Measurements from ENCODE around the gene C1QTNF5.

The C1QTNF5 gene

GRCh38 chr11:119355091-119355843, 14.6 kb upstream of the C1QTNF5 start:
- Histone ChIP-seq H3K4me3 (ENCODE audit: low read length) (no peak overlapping the region), H3K36me3 (ENCODE audit: control insufficient read depth, insufficient read depth, low read length) (no peaks in the 10 kb centered on the region), H3K27ac (ENCODE audit: low read length) (no peak overlapping the region)

GRCh38 chr11:119352857-119353260, 12.2 kb upstream of the C1QTNF5 start:
- no peak overlapping the region for H3K27ac ChIP-seq (ENCODE audit: low read length)
- H3K36me3 ChIP-seq (ENCODE audit: control insufficient read depth, insufficient read depth, low read length): no peaks in the 10 kb centered on the region
- no peaks in the 10 kb centered on the region for H3K27me3 ChIP-seq (ENCODE audit: control insufficient read depth, insufficient read depth, low read length)
- H3K4me3 ChIP-seq (ENCODE audit: low read length): no peak overlapping the region
- no peak for DNase-seq (ENCODE audit: low read depth, low spot score)
- no CpG with 5 or more reads among the region's 4 CpGs for WGBS (ENCODE audit: insufficient coverage, insufficient read length)
- no peaks in the 10 kb centered on the region for H3K9me3 ChIP-seq (ENCODE audit: control insufficient read depth, insufficient read depth, low read length)
- no peaks in the 10 kb centered on the region for H3K4me1 ChIP-seq (ENCODE audit: control insufficient read depth, insufficient read depth, low read length)

More at GRCh38 chr11:119355091-119355843, 14.6 kb upstream of the C1QTNF5 start:
- no peak for DNase-seq (ENCODE audit: low read depth, low spot score)
- Histone ChIP-seq H3K27me3 (ENCODE audit: control insufficient read depth, insufficient read depth, low read length) (no peaks in the 10 kb centered on the region), H3K9me3 (ENCODE audit: control insufficient read depth, insufficient read depth, low read length) (no peaks in the 10 kb centered on the region), H3K4me1 (ENCODE audit: control insufficient read depth, insufficient read depth, low read length) (no peaks in the 10 kb centered on the region)
- WGBS (ENCODE audit: insufficient coverage, insufficient read length): no CpG with 5 or more reads among the region's 9 CpGs

GRCh38 chr11:119351232-119351631, 10.5 kb upstream of the C1QTNF5 start:
- no CpG with 5 or more reads among the region's 2 CpGs for WGBS (ENCODE audit: insufficient coverage, insufficient read length)
- no peaks in the 10 kb centered on the region for H3K4me1 ChIP-seq (ENCODE audit: control insufficient read depth, insufficient read depth, low read length)
- H3K9me3 ChIP-seq (ENCODE audit: control insufficient read depth, insufficient read depth, low read length): no peaks in the 10 kb centered on the region

GRCh38 chr11:119350302-119350701, 9.6 kb upstream of the C1QTNF5 start:
- Histone ChIP-seq H3K27me3 (ENCODE audit: control insufficient read depth, insufficient read depth, low read length) (no peaks in the 10 kb centered on the region), H3K9me3 (ENCODE audit: control insufficient read depth, insufficient read depth, low read length) (no peaks in the 10 kb centered on the region), H3K4me1 (ENCODE audit: control insufficient read depth, insufficient read depth, low read length) (no peaks in the 10 kb centered on the region), H3K4me3 (ENCODE audit: low read length) (no peak overlapping the region), H3K36me3 (ENCODE audit: control insufficient read depth, insufficient read depth, low read length) (no peaks in the 10 kb centered on the region), H3K27ac (ENCODE audit: low read length) (no peak overlapping the region)
- no CpG with 5 or more reads among the region's 6 CpGs for WGBS (ENCODE audit: insufficient coverage, insufficient read length)
- no peak for DNase-seq (ENCODE audit: low read depth, low spot score)

More at GRCh38 chr11:119351232-119351631, 10.5 kb upstream of the C1QTNF5 start:
- DNase-seq (ENCODE audit: low read depth, low spot score): no peak
- Histone ChIP-seq H3K27me3 (ENCODE audit: control insufficient read depth, insufficient read depth, low read length) (no peaks in the 10 kb centered on the region), H3K36me3 (ENCODE audit: control insufficient read depth, insufficient read depth, low read length) (no peaks in the 10 kb centered on the region), H3K4me3 (ENCODE audit: low read length) (no peak overlapping the region), H3K27ac (ENCODE audit: low read length) (no peak overlapping the region)

- H3K4me3 ChIP-seq (ENCODE audit: low read length): no peak overlapping the region
- H3K4me1 ChIP-seq (ENCODE audit: control insufficient read depth, insufficient read depth, low read length): no peaks in the 10 kb centered on the region
- no peak for DNase-seq (ENCODE audit: low read depth, low spot score)
- H3K9me3 ChIP-seq (ENCODE audit: control insufficient read depth, insufficient read depth, low read length): no peaks in the 10 kb centered on the region
- no CpG with 5 or more reads among the region's 16 CpGs for WGBS (ENCODE audit: insufficient coverage, insufficient read length)
- no peaks in the 10 kb centered on the region for H3K36me3 ChIP-seq (ENCODE audit: control insufficient read depth, insufficient read depth, low read length)
- H3K27ac ChIP-seq (ENCODE audit: low read length): no peak overlapping the region
- H3K27me3 ChIP-seq (ENCODE audit: control insufficient read depth, insufficient read depth, low read length): no peaks in the 10 kb centered on the region
These were observed 7.4 kb upstream of the C1QTNF5 start for GRCh38 chr11:119347940-119348605.

- no peaks in the 10 kb centered on the region for H3K9me3 ChIP-seq (ENCODE audit: control insufficient read depth, insufficient read depth, low read length)
- no peak overlapping the region for H3K4me3 ChIP-seq (ENCODE audit: low read length)
- WGBS (ENCODE audit: insufficient coverage, insufficient read length): no CpG with 5 or more reads among the region's 2 CpGs
- H3K4me1 ChIP-seq (ENCODE audit: control insufficient read depth, insufficient read depth, low read length): no peaks in the 10 kb centered on the region
- no peaks in the 10 kb centered on the region for H3K36me3 ChIP-seq (ENCODE audit: control insufficient read depth, insufficient read depth, low read length)
- no peak for DNase-seq (ENCODE audit: low read depth, low spot score)
- H3K27me3 ChIP-seq (ENCODE audit: control insufficient read depth, insufficient read depth, low read length): no peaks in the 10 kb centered on the region
- no peak overlapping the region for H3K27ac ChIP-seq (ENCODE audit: low read length)
These were observed 6.6 kb upstream of the C1QTNF5 start for GRCh38 chr11:119347242-119347641.

GRCh38 chr11:119346605-119347004, 5.9 kb upstream of the C1QTNF5 start, which contains the start of gene MFRP:
Gene MFRP, minus strand, starts transcription at chr11:119346705. Its CDS starts 192 bp downstream, at chr11:119346513.
- DNase-seq (ENCODE audit: low read depth, low spot score): no peak
- WGBS (ENCODE audit: insufficient coverage, insufficient read length): no CpG with 5 or more reads among the region's 6 CpGs
- 0 out of 2 replicates have a peak, but pooled peaks cover 2% of the 10 kb centered on the region for H3K4me1 ChIP-seq (ENCODE audit: control insufficient read depth, insufficient read depth, low read length)
- H3K27ac ChIP-seq (ENCODE audit: low read length): no peak within 1 kb of the TSS
- H3K9me3 ChIP-seq (ENCODE audit: control insufficient read depth, insufficient read depth, low read length): no peaks in the 10 kb centered on the region
- H3K27me3 ChIP-seq (ENCODE audit: control insufficient read depth, insufficient read depth, low read length): peaks cover 5% of the 10 kb centered on the region; the same call in 1 of the 2 replicates
- no peaks in the 10 kb centered on the region for H3K36me3 ChIP-seq (ENCODE audit: control insufficient read depth, insufficient read depth, low read length)
- H3K4me3 ChIP-seq (ENCODE audit: low read length): no peak within 1 kb of the TSS

GRCh38 chr11:119345685-119346084, 5.0 kb upstream of the C1QTNF5 start:
- Histone ChIP-seq H3K4me1 (ENCODE audit: control insufficient read depth, insufficient read depth, low read length) (peaks cover 5% of the 10 kb centered on the region; the same call in 1 of the 2 replicates), H3K36me3 (ENCODE audit: control insufficient read depth, insufficient read depth, low read length) (no peaks in the 10 kb centered on the region), H3K27ac (ENCODE audit: low read length) (no peak overlapping the region), H3K27me3 (ENCODE audit: control insufficient read depth, insufficient read depth, low read length) (peaks cover 12% of the 10 kb centered on the region; the same call in 1 of the 2 replicates), H3K9me3 (ENCODE audit: control insufficient read depth, insufficient read depth, low read length) (no peaks in the 10 kb centered on the region), H3K4me3 (ENCODE audit: low read length) (no peak overlapping the region)
- no CpG with 5 or more reads among the region's 12 CpGs for WGBS (ENCODE audit: insufficient coverage, insufficient read length)
- DNase-seq (ENCODE audit: low read depth, low spot score): no peak

- DNase-seq (ENCODE audit: low read depth, low spot score): no peak
- no CpG with 5 or more reads among the region's 14 CpGs for WGBS (ENCODE audit: insufficient coverage, insufficient read length)
- peaks cover 12% of the 10 kb centered on the region; the same call in 1 of the 2 replicates for H3K27me3 ChIP-seq (ENCODE audit: control insufficient read depth, insufficient read depth, low read length)
These were observed 3.8 kb upstream of the C1QTNF5 start for GRCh38 chr11:119344291-119345010.

GRCh38 chr11:119343726-119344125, 3.0 kb upstream of the C1QTNF5 start:
- WGBS (ENCODE audit: insufficient coverage, insufficient read length): no CpG with 5 or more reads among the region's 7 CpGs
- Histone ChIP-seq H3K27me3 (ENCODE audit: control insufficient read depth, insufficient read depth, low read length) (peaks cover 16% of the 10 kb centered on the region), H3K4me3 (ENCODE audit: low read length) (no peak overlapping the region), H3K9me3 (ENCODE audit: control insufficient read depth, insufficient read depth, low read length) (no peaks in the 10 kb centered on the region), H3K27ac (ENCODE audit: low read length) (no peak overlapping the region), H3K36me3 (ENCODE audit: control insufficient read depth, insufficient read depth, low read length) (no peaks in the 10 kb centered on the region), H3K4me1 (ENCODE audit: control insufficient read depth, insufficient read depth, low read length) (peaks cover 10% of the 10 kb centered on the region)
- no peak for DNase-seq (ENCODE audit: low read depth, low spot score)

More at GRCh38 chr11:119344291-119345010, 3.8 kb upstream of the C1QTNF5 start:
- peaks cover 5% of the 10 kb centered on the region for H3K4me1 ChIP-seq (ENCODE audit: control insufficient read depth, insufficient read depth, low read length)
- no peak overlapping the region for H3K4me3 ChIP-seq (ENCODE audit: low read length)
- no peaks in the 10 kb centered on the region for H3K9me3 ChIP-seq (ENCODE audit: control insufficient read depth, insufficient read depth, low read length)
- H3K36me3 ChIP-seq (ENCODE audit: control insufficient read depth, insufficient read depth, low read length): no peaks in the 10 kb centered on the region
- H3K27ac ChIP-seq (ENCODE audit: low read length): no peak overlapping the region

Data from iPS DF 6.9 (cell line).